ENCODE data around the gene SULT1C3. TPM values are rescaled to one million over a fixed set of nuclear protein-coding genes. Genes with fewer than 3 reads are reported as not detected.

Gene SULT1C3
- total RNA-seq, 1 donor from 2014 or later = not detected

- Mint-ChIP-seq H3K9me3 (ENCODE audit: unreplicated experiment) (peaks cover 21% of the 10 kb centered on the region), H3K27me3 (ENCODE audit: low read depth, unreplicated experiment) (no peaks in the 10 kb centered on the region), H3K4me3 (ENCODE audit: unreplicated experiment) (no peak overlapping the region), H3K36me3 (ENCODE audit: low read depth, unreplicated experiment) (peaks cover 8% of the 10 kb centered on the region), H3K27ac (ENCODE audit: unreplicated experiment) (no peak overlapping the region), H3K4me1 (ENCODE audit: low read depth, unreplicated experiment) (peaks cover 3% of the 10 kb centered on the region)
- Histone ChIP-seq H3K27me3 (ENCODE audit: insufficient read depth, low read length) (no peaks in the 10 kb centered on the region), H3K79me2 (ENCODE audit: insufficient read depth, low read length) (no peaks in the 10 kb centered on the region), H3K9me3 (ENCODE audit: insufficient read depth, low read depth, low read length) (peaks cover 6% of the 10 kb centered on the region), H3K4me3 (ENCODE audit: insufficient read depth, low read depth, low read length) (no peak overlapping the region), H3K36me3 (ENCODE audit: insufficient read depth, low read length) (no peaks in the 10 kb centered on the region), H2AFZ (ENCODE audit: low read depth, low read length) (no peak overlapping the region), H3K4me1 (ENCODE audit: insufficient read depth, low read length) (no peaks in the 10 kb centered on the region), H3K4me2 (ENCODE audit: low read length) (no peak overlapping the region), H3K9ac (ENCODE audit: low read length) (no peak overlapping the region), H4K20me1 (ENCODE audit: insufficient read depth, low read length) (no peaks in the 10 kb centered on the region), H3K27ac (ENCODE audit: low read depth, low read length) (no peak overlapping the region)
- DNase-seq (ENCODE audit: low read depth) (no peak), FAIRE-seq (no peak)
- TF ChIP-seq CTCF (IDR thresholded peaks at IDR 0.05; ENCODE audit: insufficient read depth, low read depth, low read length) (no peak), EZH2 (IDR thresholded peaks at IDR 0.05; ENCODE audit: insufficient read depth, low read length) (no peak)
Observed at GRCh38 chr2:108226564-108226963, 13.2 kb upstream of the SULT1C3 start.

- no peak for FAIRE-seq
- H3K36me3 Mint-ChIP-seq (ENCODE audit: low read depth, unreplicated experiment) = peaks cover 6% of the 10 kb centered on the region
Observed at GRCh38 chr2:108228006-108228405, 11.8 kb upstream of the SULT1C3 start.

More at GRCh38 chr2:108228006-108228405, 11.8 kb upstream of the SULT1C3 start:
- Histone ChIP-seq H3K9ac (ENCODE audit: low read length) (no peak overlapping the region), H2AFZ (ENCODE audit: low read depth, low read length) (no peak overlapping the region), H3K4me1 (ENCODE audit: insufficient read depth, low read length) (no peaks in the 10 kb centered on the region), H3K4me2 (ENCODE audit: low read length) (no peak overlapping the region), H3K36me3 (ENCODE audit: insufficient read depth, low read length) (no peaks in the 10 kb centered on the region), H3K9me3 (ENCODE audit: insufficient read depth, low read depth, low read length) (peaks cover 6% of the 10 kb centered on the region), H4K20me1 (ENCODE audit: insufficient read depth, low read length) (no peaks in the 10 kb centered on the region), H3K79me2 (ENCODE audit: insufficient read depth, low read length) (no peaks in the 10 kb centered on the region), H3K27me3 (ENCODE audit: insufficient read depth, low read length) (no peaks in the 10 kb centered on the region), H3K4me3 (ENCODE audit: insufficient read depth, low read depth, low read length) (no peak overlapping the region), H3K27ac (ENCODE audit: low read depth, low read length) (no peak overlapping the region)
- Mint-ChIP-seq H3K4me3 (ENCODE audit: unreplicated experiment) (no peak overlapping the region), H3K27ac (ENCODE audit: unreplicated experiment) (no peak overlapping the region), H3K9me3 (ENCODE audit: unreplicated experiment) (peaks cover 19% of the 10 kb centered on the region), H3K4me1 (ENCODE audit: low read depth, unreplicated experiment) (peaks cover 3% of the 10 kb centered on the region), H3K27me3 (ENCODE audit: low read depth, unreplicated experiment) (no peaks in the 10 kb centered on the region)
- no peak for DNase-seq (ENCODE audit: low read depth)
- TF ChIP-seq EZH2 (IDR thresholded peaks at IDR 0.05; ENCODE audit: insufficient read depth, low read length) (no peak), CTCF (IDR thresholded peaks at IDR 0.05; ENCODE audit: insufficient read depth, low read depth, low read length) (no peak)

All from astrocyte (in vitro differentiated cells and primary cell).